ENCODE data around the gene MYRIP. TPM values are rescaled to one million over a fixed set of nuclear protein-coding genes. Genes with fewer than 3 reads are reported as not detected.
A peak's percentile ranks its signal among the peaks of the same experiment; 100 is the strongest.

The MYRIP gene
- total and polyA plus RNA-seq, 4 donors: 0.15 to 11.0 (median 5.5) TPM

GRCh38 chr3:39903253-39903652 lies 93.8 kb downstream of the MYRIP start:
- Histone ChIP-seq H3K4me3 (ENCODE audit: low read length in 2 of 2) (no peak overlapping the region), H3K27me3 (ENCODE audit: control insufficient read depth in 1 of 2, insufficient read depth in 2 of 2, low read length in 1 of 2) (no peaks in the 10 kb centered on the region), H3K4me1 (ENCODE audit: control insufficient read depth in 1 of 2, insufficient read depth in 2 of 2, low read length in 2 of 2) (no peaks in the 10 kb centered on the region), H3K36me3 (ENCODE audit: control insufficient read depth in 1 of 2, insufficient read depth in 2 of 2, low read length in 1 of 2) (no peaks in the 10 kb centered on the region), H3K9me3 (ENCODE audit: control insufficient read depth, low read length) (no peaks in the 10 kb centered on the region), H3K27ac (ENCODE audit: low read depth in 1 of 2, low read length in 2 of 2) (no peak overlapping the region)
- DNase-seq (no peak), ATAC-seq (ENCODE audit: low FRiP score) (no peak)
- 41 to 60% methylated on average over 2 of the region's 2 CpGs for WGBS, 2 donors
- intact Hi-C loops (cut with DNase I): no loop called here

GRCh38 chr3:39905788-39906187 lies 96.4 kb downstream of the MYRIP start:
- Histone ChIP-seq H3K27me3 (ENCODE audit: control insufficient read depth in 1 of 2, insufficient read depth in 2 of 2, low read length in 1 of 2) (no peaks in the 10 kb centered on the region), H3K4me3 (ENCODE audit: low read length in 2 of 2) (no peak overlapping the region), H3K36me3 (ENCODE audit: control insufficient read depth in 1 of 2, insufficient read depth in 2 of 2, low read length in 1 of 2) (no peaks in the 10 kb centered on the region), H3K4me1 (ENCODE audit: control insufficient read depth in 1 of 2, insufficient read depth in 2 of 2, low read length in 2 of 2) (no peaks in the 10 kb centered on the region), H3K9me3 (ENCODE audit: control insufficient read depth, low read length) (no peaks in the 10 kb centered on the region), H3K27ac (ENCODE audit: low read depth in 1 of 2, low read length in 2 of 2) (no peak overlapping the region)
- DNase-seq (no peak), ATAC-seq (ENCODE audit: low FRiP score) (no peak)
- WGBS, 2 donors: 82 to 97% methylated on average over 2 of the region's 2 CpGs
- intact Hi-C loops (cut with DNase I): no loop called here

- Histone ChIP-seq H3K27me3 (ENCODE audit: control insufficient read depth in 1 of 2, insufficient read depth in 2 of 2, low read length in 1 of 2) (no peaks in the 10 kb centered on the region), H3K9me3 (ENCODE audit: control insufficient read depth, low read length) (no peaks in the 10 kb centered on the region), H3K36me3 (ENCODE audit: control insufficient read depth in 1 of 2, insufficient read depth in 2 of 2, low read length in 1 of 2) (no peaks in the 10 kb centered on the region), H3K4me3 (ENCODE audit: low read length in 2 of 2) (no peak overlapping the region), H3K27ac (ENCODE audit: low read depth in 1 of 2, low read length in 2 of 2) (no peak overlapping the region), H3K4me1 (ENCODE audit: control insufficient read depth in 1 of 2, insufficient read depth in 2 of 2, low read length in 2 of 2) (peaks cover 0 to 4% of the 10 kb centered on the region in 2 donors)
- WGBS, 2 donors: 76 to 87% methylated on average over 4 of the region's 4 CpGs
- DNase-seq: peak; percentile 52 to 77
- intact Hi-C loops (cut with DNase I): no loop called here
- peak; percentile 49 for ATAC-seq (ENCODE audit: low FRiP score)
Measured at GRCh38 chr3:39907981-39908380, 98.6 kb downstream of the MYRIP start.

GRCh38 chr3:39910135-39910534 lies 100.7 kb downstream of the MYRIP start:
- Histone ChIP-seq H3K4me3 (ENCODE audit: low read length in 2 of 2) (no peak overlapping the region), H3K27me3 (ENCODE audit: control insufficient read depth in 1 of 2, insufficient read depth in 2 of 2, low read length in 1 of 2) (no peaks in the 10 kb centered on the region), H3K27ac (ENCODE audit: low read depth in 1 of 2, low read length in 2 of 2) (no peak overlapping the region), H3K36me3 (ENCODE audit: control insufficient read depth in 1 of 2, insufficient read depth in 2 of 2, low read length in 1 of 2) (no peaks in the 10 kb centered on the region), H3K9me3 (ENCODE audit: control insufficient read depth, low read length) (no peaks in the 10 kb centered on the region), H3K4me1 (ENCODE audit: control insufficient read depth in 1 of 2, insufficient read depth in 2 of 2, low read length in 2 of 2) (peaks cover 0 to 4% of the 10 kb centered on the region in 2 donors)
- ATAC-seq (ENCODE audit: low FRiP score): no peak
- 89 to 96% methylated on average over 6 of the region's 6 CpGs for WGBS, 2 donors
- intact Hi-C loops (cut with DNase I): no loop called here
- no peak for DNase-seq

- no peak for ATAC-seq (ENCODE audit: low FRiP score)
- H3K4me3 ChIP-seq (ENCODE audit: low read length in 2 of 2): no peak overlapping the region
- WGBS, 2 donors: 57 to 70% methylated on average over 3 of the region's 3 CpGs
- no peaks in the 10 kb centered on the region for H3K9me3 ChIP-seq (ENCODE audit: control insufficient read depth, low read length)
- H3K36me3 ChIP-seq (ENCODE audit: control insufficient read depth in 1 of 2, insufficient read depth in 2 of 2, low read length in 1 of 2): no peaks in the 10 kb centered on the region
- DNase-seq: no peak
- H3K27me3 ChIP-seq (ENCODE audit: control insufficient read depth in 1 of 2, insufficient read depth in 2 of 2, low read length in 1 of 2): no peaks in the 10 kb centered on the region
- no peak overlapping the region for H3K27ac ChIP-seq (ENCODE audit: low read depth in 1 of 2, low read length in 2 of 2)
- intact Hi-C loops (cut with DNase I): no loop called here
- peaks cover 0 to 4% of the 10 kb centered on the region in 2 donors for H3K4me1 ChIP-seq (ENCODE audit: control insufficient read depth in 1 of 2, insufficient read depth in 2 of 2, low read length in 2 of 2)
Measured at GRCh38 chr3:39910826-39911464, 101.5 kb downstream of the MYRIP start.

GRCh38 chr3:39911465-39912309 lies 102.3 kb downstream of the MYRIP start:
- WGBS, 2 donors: 20 to 30% methylated on average over 3 of the region's 3 CpGs
- peak overlapping the region; percentile 52 to 83 for H3K27ac ChIP-seq (ENCODE audit: low read depth in 1 of 2, low read length in 2 of 2)
- intact Hi-C loops (cut with DNase I): no loop called here

GRCh38 chr3:39915027-39915426 lies 105.6 kb downstream of the MYRIP start:
- H3K4me1 ChIP-seq (ENCODE audit: control insufficient read depth in 1 of 2, insufficient read depth in 2 of 2, low read length in 2 of 2): peaks cover 0 to 4% of the 10 kb centered on the region in 2 donors
- DNase-seq: no peak
- ATAC-seq (ENCODE audit: low FRiP score): no peak
- no peaks in the 10 kb centered on the region for H3K9me3 ChIP-seq (ENCODE audit: control insufficient read depth, low read length)
- H3K4me3 ChIP-seq (ENCODE audit: low read length in 2 of 2): no peak overlapping the region
- no peaks in the 10 kb centered on the region for H3K36me3 ChIP-seq (ENCODE audit: control insufficient read depth in 1 of 2, insufficient read depth in 2 of 2, low read length in 1 of 2)
- intact Hi-C loops (cut with DNase I): no loop called here
- no peak overlapping the region for H3K27ac ChIP-seq (ENCODE audit: low read depth in 1 of 2, low read length in 2 of 2)
- WGBS, 2 donors: 93 to 96% methylated on average over 2 of the region's 2 CpGs
- no peaks in the 10 kb centered on the region for H3K27me3 ChIP-seq (ENCODE audit: control insufficient read depth in 1 of 2, insufficient read depth in 2 of 2, low read length in 1 of 2)

More at GRCh38 chr3:39911465-39912309, 102.3 kb downstream of the MYRIP start:
- Histone ChIP-seq H3K9me3 (ENCODE audit: control insufficient read depth, low read length) (no peaks in the 10 kb centered on the region), H3K4me3 (ENCODE audit: low read length in 2 of 2) (no peak overlapping the region), H3K4me1 (ENCODE audit: control insufficient read depth in 1 of 2, insufficient read depth in 2 of 2, low read length in 2 of 2) (peaks cover 0 to 4% of the 10 kb centered on the region in 2 donors), H3K36me3 (ENCODE audit: control insufficient read depth in 1 of 2, insufficient read depth in 2 of 2, low read length in 1 of 2) (no peaks in the 10 kb centered on the region), H3K27me3 (ENCODE audit: control insufficient read depth in 1 of 2, insufficient read depth in 2 of 2, low read length in 1 of 2) (no peaks in the 10 kb centered on the region)
- ATAC-seq (ENCODE audit: low FRiP score) (peak; percentile 79), DNase-seq (no peak)

- no peaks in the 10 kb centered on the region for H3K4me1 ChIP-seq (ENCODE audit: control insufficient read depth in 1 of 2, insufficient read depth in 2 of 2, low read length in 2 of 2)
- no peak for ATAC-seq (ENCODE audit: low FRiP score)
- 17 to 20% methylated on average over 1 of the region's 1 CpG for WGBS, 2 donors
Measured at GRCh38 chr3:39917065-39917773, 107.8 kb downstream of the MYRIP start.

More at GRCh38 chr3:39917065-39917773, 107.8 kb downstream of the MYRIP start:
- no peaks in the 10 kb centered on the region for H3K9me3 ChIP-seq (ENCODE audit: control insufficient read depth, low read length)
- no peak overlapping the region for H3K4me3 ChIP-seq (ENCODE audit: low read length in 2 of 2)
- intact Hi-C loops (cut with DNase I): no loop called here
- no peaks in the 10 kb centered on the region for H3K27me3 ChIP-seq (ENCODE audit: control insufficient read depth in 1 of 2, insufficient read depth in 2 of 2, low read length in 1 of 2)
- no peak for DNase-seq
- no peak overlapping the region for H3K27ac ChIP-seq (ENCODE audit: low read depth in 1 of 2, low read length in 2 of 2)
- no peaks in the 10 kb centered on the region for H3K36me3 ChIP-seq (ENCODE audit: control insufficient read depth in 1 of 2, insufficient read depth in 2 of 2, low read length in 1 of 2)
